NK-92 treated with Interleukin-12 subunit alpha and Interleukin-12 subunit beta, amount 100 ng/mL, for 24 hours (cell line): Measurements from ENCODE around the gene PCDH11X.
"Not testable (repeated sequence)": the region's sequence is repeated elsewhere in the genome, so short reads cannot be mapped to it uniquely, and the experiment has no call there.

ENCODE experiments used
- DNase-seq: peaks from one replicate; lab custom pipeline; 2025; lab: John Stamatoyannopoulos, UW

The PCDH11X gene

GRCh38 chrX:91779135-91779534, at the start of gene PCDH11X:
PCDH11X (plus strand) TSS chrX:91779375; CDS start chrX:91835505, 56,130 bp downstream.
- DNase-seq, result not testable (repeated sequence)

GRCh38 chrX:91747446-91747845, 31.7 kb upstream of the PCDH11X start:
- not testable (repeated sequence) for DNase-seq

GRCh38 chrX:91753022-91753421, 26.2 kb upstream of the PCDH11X start:
- not testable (repeated sequence) for DNase-seq

- not testable (repeated sequence) for DNase-seq
Measured at GRCh38 chrX:91770619-91771488, 8.3 kb upstream of the PCDH11X start.

GRCh38 chrX:91773943-91774342, 5.2 kb upstream of the PCDH11X start:
- not testable (repeated sequence) for DNase-seq

- not testable (repeated sequence) for DNase-seq
Measured at GRCh38 chrX:91780008-91780407, 833 bp downstream of the PCDH11X start.

- DNase-seq, result not testable (repeated sequence)
Measured at GRCh38 chrX:91780698-91781097, 1.5 kb downstream of the PCDH11X start.

- DNase-seq, result not testable (repeated sequence)
Measured at GRCh38 chrX:91781553-91782298, 2.6 kb downstream of the PCDH11X start.

- not testable (repeated sequence) for DNase-seq
Measured at GRCh38 chrX:91782825-91783224, 3.6 kb downstream of the PCDH11X start.

GRCh38 chrX:91817537-91817936, 38.4 kb downstream of the PCDH11X start:
- not testable (repeated sequence) for DNase-seq

- not testable (repeated sequence) for DNase-seq
Measured at GRCh38 chrX:91825321-91825720, 46.1 kb downstream of the PCDH11X start.
